HEK293T (cell line): Measurements from ENCODE around the gene WWTR1.
A peak's percentile ranks its signal among the peaks of the same experiment; 100 is the strongest.

Experiments used
- CTCF ChIA-PET: fragments of 350-600 bp; formaldehyde crosslinking; extraction: SDS; loops from one replicate; lab custom pipeline; 2021; ENCODE audit warnings: antibody characterized with exemption, inconsistent platforms; lab: Yijun Ruan, JAX
- POLR2A ChIA-PET: fragments of 350-600 bp; formaldehyde crosslinking; extraction: SDS; loops from one replicate; lab custom pipeline; 2020; ENCODE audit warnings: antibody characterized with exemption, inconsistent platforms; lab: Yijun Ruan, JAX
- DNase-seq: peaks from one replicate; pipeline ENCODE4 v3.0.0; 2012; ENCODE audit warnings: mixed read lengths; ENCODE audit errors: extremely low spot score
- ARNT ChIP-seq: fragments of 450-650 bp; IDR thresholded peaks from 2 replicates; pipeline ENCODE4 v1.6.1; 2017; ENCODE audit warnings: mild to moderate bottlenecking
- BHLHE40 ChIP-seq: fragments of 450-650 bp; IDR thresholded peaks from 2 replicates; pipeline ENCODE4 v1.6.1; 2016; ENCODE audit warnings: mild to moderate bottlenecking, moderate library complexity, borderline replicate concordance
- CTBP1 ChIP-seq: fragments of 450-650 bp; IDR thresholded peaks from 2 replicates; pipeline ENCODE4 v1.6.1; 2016; ENCODE audit warnings: borderline replicate concordance
- ELF4 ChIP-seq: fragments of 450-650 bp; IDR thresholded peaks from 2 replicates; pipeline ENCODE4 v1.6.1; 2017; ENCODE audit warnings: antibody characterized with exemption
- FOXA1 ChIP-seq: fragments of 450-650 bp; IDR thresholded peaks from 2 replicates; pipeline ENCODE4 v1.6.1; 2016; ENCODE audit warnings: mild to moderate bottlenecking
- FOXK2 ChIP-seq: fragments of 450-650 bp; IDR thresholded peaks from 2 replicates; pipeline ENCODE4 v1.6.1; 2016; ENCODE audit warnings: mild to moderate bottlenecking
- FOXM1 ChIP-seq: fragments of 450-650 bp; IDR thresholded peaks from 2 replicates; pipeline ENCODE4 v1.6.1; 2017; ENCODE audit warnings: mild to moderate bottlenecking, borderline replicate concordance
- HDGF ChIP-seq: fragments of 450-650 bp; IDR thresholded peaks from 2 replicates; pipeline ENCODE4 v1.6.1; 2017; ENCODE audit warnings: antibody characterized with exemption, borderline replicate concordance
- L3MBTL2 ChIP-seq: fragments of 450-650 bp; conservative IDR thresholded peaks from 2 replicates; pipeline ENCODE4 v1.6.1; 2016; ENCODE audit warnings: mild to moderate bottlenecking
- LEF1 ChIP-seq: fragments of 450-650 bp; IDR thresholded peaks from 2 replicates; pipeline ENCODE4 v1.6.1; 2017; ENCODE audit warnings: mild to moderate bottlenecking, borderline replicate concordance
- NFRKB ChIP-seq: fragments of 450-650 bp; IDR thresholded peaks from 2 replicates; pipeline ENCODE4 v1.6.1; 2016; ENCODE audit warnings: mild to moderate bottlenecking, moderate library complexity
- PKNOX1 ChIP-seq: fragments of 450-650 bp; IDR thresholded peaks from 2 replicates; pipeline ENCODE4 v1.6.1; 2016
- SP1 ChIP-seq: fragments of 450-650 bp; IDR thresholded peaks from 2 replicates; pipeline ENCODE4 v1.6.1; 2017
- SUZ12 ChIP-seq: fragments of 450-650 bp; IDR thresholded peaks from 2 replicates; pipeline ENCODE4 v1.6.1; 2016; ENCODE audit warnings: mild to moderate bottlenecking
- TARDBP ChIP-seq: fragments of 450-650 bp; IDR thresholded peaks from 2 replicates; pipeline ENCODE4 v1.6.1; 2016
- ZNF384 ChIP-seq: fragments of 450-650 bp; IDR thresholded peaks from 2 replicates; pipeline ENCODE4 v1.6.1; 2016

WWTR1 gene

GRCh38 chr3:149579838-149580542, 77.8 kb downstream of the WWTR1 start:
- DNase-seq: no peak
- POLR2A ChIA-PET: interaction anchor here (0.6 kb wide), 1 partner anchor 55 kb away, joined by 4 read pairs; no protein-coding TSS in a partner anchor
- CTCF ChIA-PET: interaction anchor here (0.6 to 1.5 kb wide), 2 partner anchors 12 to 65 kb away, joined by 3 to 4 read pairs; no protein-coding TSS in a partner anchor
- TF ChIP-seq SP1 (no peak), ELF4 (no peak), TARDBP (no peak), HDGF (no peak), L3MBTL2 (no peak), ARNT (no peak), LEF1 (no peak), ZNF384 (no peak), NFRKB (no peak), SUZ12 (no peak), PKNOX1 (no peak), BHLHE40 (no peak), CTBP1 (no peak), FOXK2 (no peak), FOXA1 (no peak), FOXM1 (no peak)

DNA sequence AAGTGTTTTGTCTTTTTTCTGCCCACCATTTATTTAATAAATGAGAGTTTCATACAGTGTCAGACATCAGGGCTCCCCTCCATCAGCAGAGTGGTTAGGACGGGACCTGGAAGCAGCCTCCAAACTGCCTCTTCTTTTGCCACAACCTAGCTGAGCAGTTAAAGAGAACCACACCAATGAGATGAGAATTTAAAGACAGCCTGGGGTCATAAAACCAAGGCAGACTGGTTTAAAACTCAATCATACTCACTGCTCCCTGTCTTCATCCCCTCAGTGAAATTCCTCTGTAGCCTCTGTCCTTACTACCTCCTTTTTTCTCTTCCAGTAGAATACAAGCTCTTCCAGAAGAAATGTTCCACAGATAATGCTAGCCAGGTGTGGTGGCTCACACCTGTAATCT, 78.7 kb downstream of the WWTR1 start:
- ChIA-PET CTCF (interaction anchor here (1.5 kb wide), 1 partner anchor 11 kb away, joined by 3 read pairs; no protein-coding TSS in a partner anchor), POLR2A (no interaction called here)
- DNase-seq: no peak
- no peak for TF ChIP-seq CTBP1
- TF ChIP-seq L3MBTL2: no peak
- no peak for TF ChIP-seq HDGF
- no peak for TF ChIP-seq LEF1
- TF ChIP-seq TARDBP: no peak
- no peak for TF ChIP-seq PKNOX1
- no peak for TF ChIP-seq SP1
- TF ChIP-seq BHLHE40: no peak
- TF ChIP-seq ELF4: no peak
- no peak for TF ChIP-seq ARNT
- TF ChIP-seq SUZ12: no peak
- no peak for TF ChIP-seq FOXK2
- TF ChIP-seq FOXA1: no peak
- TF ChIP-seq ZNF384: no peak
- no peak for TF ChIP-seq FOXM1
- no peak for TF ChIP-seq NFRKB

DNA sequence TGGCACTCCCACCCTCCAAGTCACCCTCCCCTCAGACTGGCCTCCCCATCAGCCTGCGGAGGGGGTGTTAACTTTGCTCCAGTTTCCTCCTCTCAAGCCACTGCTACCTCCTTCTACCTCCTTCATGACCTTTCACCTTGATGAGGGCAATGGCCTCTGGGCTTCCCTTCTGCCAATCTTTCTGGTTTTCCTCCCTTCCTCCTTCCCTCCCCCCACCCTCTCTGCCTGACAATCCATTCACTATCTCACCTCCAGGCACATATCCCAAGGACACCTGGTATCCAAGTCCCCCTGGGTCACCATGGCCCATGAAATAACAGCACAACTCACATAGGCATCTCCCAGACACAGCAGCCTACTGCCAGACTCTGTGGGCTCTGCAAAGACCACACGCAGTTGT, 80.0 kb downstream of the WWTR1 start:
- TF ChIP-seq FOXM1: no peak
- no peak for TF ChIP-seq ELF4
- TF ChIP-seq L3MBTL2: no peak
- no peak for TF ChIP-seq ZNF384
- no peak for TF ChIP-seq BHLHE40
- TF ChIP-seq LEF1: no peak
- no peak for TF ChIP-seq CTBP1
- TF ChIP-seq FOXA1: no peak
- TF ChIP-seq TARDBP: no peak
- TF ChIP-seq NFRKB: no peak
- ChIA-PET CTCF (no interaction called here), POLR2A (no interaction called here)
- DNase-seq: no peak

GRCh38 chr3:149575961-149576564, 81.8 kb downstream of the WWTR1 start:
- CTCF ChIA-PET: interaction anchor here (1.4 kb wide), 1 partner anchor 46 kb away, joined by 3 read pairs; no protein-coding TSS in a partner anchor
- DNase-seq: peak; percentile 11
- POLR2A ChIA-PET: interaction anchor here (2.7 kb wide), 1 partner anchor 82 kb away, joined by 10 read pairs; the partner anchor contains the start of gene WWTR1

More at GRCh38 chr3:149575961-149576564, 81.8 kb downstream of the WWTR1 start:
- TF ChIP-seq BHLHE40 (no peak), TARDBP (no peak), CTBP1 (no peak), FOXK2 (no peak), FOXM1 (no peak), ZNF384 (no peak), SP1 (no peak), SUZ12 (no peak), L3MBTL2 (no peak), FOXA1 (no peak), PKNOX1 (no peak), HDGF (no peak)
